Measurements from ENCODE around the gene CHN2.

CHN2 gene

DNA sequence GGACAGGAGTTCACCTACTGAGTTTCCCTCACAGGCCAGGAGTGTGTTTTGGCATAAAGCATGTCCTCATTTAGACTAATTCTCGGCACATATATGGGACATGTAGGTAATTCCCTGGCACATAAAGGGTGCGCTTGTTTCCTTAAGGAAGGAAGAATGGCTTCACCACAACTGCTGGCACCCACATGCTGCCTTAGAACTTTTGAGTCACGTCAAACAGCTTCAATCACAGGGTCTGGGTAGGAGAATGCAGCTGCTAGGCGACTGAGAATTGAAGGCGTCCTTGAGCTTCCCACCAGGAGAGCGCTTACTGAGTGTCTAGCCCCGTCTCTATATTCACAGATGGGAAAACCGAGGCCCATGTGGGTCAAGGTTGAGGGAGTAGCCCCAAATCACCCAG is 146.1 kb downstream of the CHN2 start:
- no peak for DNase-seq

- DNase-seq = no peak
These were observed 146.6 kb downstream of the CHN2 start for GRCh38 chr7:29341156-29341555.

GRCh38 chr7:29342761-29343160 is 148.2 kb downstream of the CHN2 start:
- DNase-seq = no peak

- DNase-seq = no peak
These were observed 148.8 kb downstream of the CHN2 start for GRCh38 chr7:29343399-29343798.

GRCh38 chr7:29344334-29344978 is 149.9 kb downstream of the CHN2 start:
- no peak for DNase-seq

DNA sequence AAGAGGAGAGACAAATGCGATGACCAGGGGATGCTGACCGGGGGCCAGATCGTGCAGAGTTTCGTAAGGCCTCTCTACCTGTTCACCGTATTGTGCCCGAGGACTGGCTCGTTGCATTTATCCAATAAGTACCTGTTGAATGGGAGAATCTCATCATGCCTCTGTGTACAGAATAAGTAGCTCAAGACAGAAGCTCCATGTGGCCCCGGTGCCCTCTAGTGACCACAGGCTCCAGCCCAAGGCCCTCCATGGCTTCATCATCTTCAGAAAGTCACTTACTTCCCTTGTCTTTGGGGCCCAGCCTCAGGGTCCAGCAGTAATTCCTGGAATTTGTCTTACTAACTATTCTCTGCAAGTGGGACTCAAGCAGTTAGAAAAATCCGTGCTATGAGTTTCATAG is 151.0 kb downstream of the CHN2 start:
- no peak for DNase-seq

DNA sequence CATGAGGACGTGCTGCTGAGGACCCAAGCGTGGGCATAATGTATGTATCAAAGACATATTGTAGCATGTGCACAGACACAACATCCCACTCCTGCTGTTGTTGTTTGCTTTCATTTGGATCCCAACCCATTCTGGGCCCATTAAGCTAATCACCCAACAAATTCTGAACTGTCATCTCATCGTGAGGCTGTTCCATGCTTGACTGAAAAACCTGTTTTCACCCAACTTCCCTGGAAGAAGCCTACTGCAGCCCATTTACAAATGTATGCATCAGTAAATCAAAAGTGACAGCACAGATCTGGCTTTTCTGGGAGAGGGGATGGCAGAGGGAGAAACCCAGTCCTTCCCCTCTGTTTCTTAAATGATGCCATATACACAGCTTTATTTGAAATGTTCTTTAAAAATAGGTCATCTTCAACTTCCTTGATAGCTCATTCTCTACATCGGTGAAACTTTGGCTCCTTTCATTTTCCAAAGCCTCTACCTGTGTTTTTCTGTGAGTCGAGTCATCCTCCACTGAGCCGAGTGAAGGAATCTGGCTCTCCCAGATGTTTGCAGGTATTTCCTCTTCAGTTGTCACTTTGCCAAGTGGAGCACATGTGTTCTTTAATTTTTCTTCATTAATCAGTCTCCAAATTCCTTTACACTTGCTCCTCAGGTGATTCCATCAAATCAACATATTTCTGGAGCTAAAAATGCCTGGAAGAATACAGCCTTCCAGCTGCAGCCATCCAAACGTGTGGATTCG is 151.8 kb downstream of the CHN2 start:
- no peak for DNase-seq

DNA sequence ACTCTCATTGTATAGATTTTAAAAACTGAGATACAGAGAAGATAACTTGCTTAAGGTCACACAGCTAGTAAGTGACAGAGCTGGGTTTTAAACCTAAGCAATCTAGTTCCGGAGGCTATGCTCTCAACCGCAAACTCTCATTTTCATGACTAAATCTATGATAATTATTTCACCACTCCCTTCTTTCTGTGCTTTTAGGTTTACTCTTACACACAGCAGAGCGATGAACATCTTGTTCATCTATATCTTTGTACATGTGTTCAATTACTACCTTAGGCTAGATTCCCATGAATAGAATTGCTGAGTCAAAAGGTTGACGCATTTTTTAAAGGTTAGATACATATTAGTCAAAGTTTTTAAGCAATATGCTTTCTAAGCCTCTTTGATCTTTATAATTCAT is 154.8 kb downstream of the CHN2 start:
- DNase-seq = peak; percentile 18

DNA sequence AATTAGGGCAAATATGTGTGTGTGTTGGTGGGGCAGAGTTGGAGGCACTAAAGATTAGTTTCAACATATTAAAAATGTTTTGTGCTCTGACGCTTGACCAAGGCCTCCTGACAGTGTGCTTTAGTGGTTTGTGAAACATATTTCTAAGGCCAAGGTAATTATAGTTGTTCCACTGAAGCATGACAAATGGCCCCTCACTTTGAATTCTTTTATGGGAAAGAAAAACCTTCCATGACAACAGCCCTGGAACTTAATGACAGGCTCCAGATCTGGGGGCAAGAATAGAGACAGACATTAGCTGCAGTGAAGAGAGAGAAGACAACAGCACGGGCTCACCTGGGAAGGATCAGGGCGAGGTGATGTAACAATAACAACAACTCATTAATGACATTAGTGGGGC is 155.8 kb downstream of the CHN2 start:
- DNase-seq = peak; percentile 89

GRCh38 chr7:29352041-29352440 is 157.5 kb downstream of the CHN2 start:
- DNase-seq = no peak

DNA sequence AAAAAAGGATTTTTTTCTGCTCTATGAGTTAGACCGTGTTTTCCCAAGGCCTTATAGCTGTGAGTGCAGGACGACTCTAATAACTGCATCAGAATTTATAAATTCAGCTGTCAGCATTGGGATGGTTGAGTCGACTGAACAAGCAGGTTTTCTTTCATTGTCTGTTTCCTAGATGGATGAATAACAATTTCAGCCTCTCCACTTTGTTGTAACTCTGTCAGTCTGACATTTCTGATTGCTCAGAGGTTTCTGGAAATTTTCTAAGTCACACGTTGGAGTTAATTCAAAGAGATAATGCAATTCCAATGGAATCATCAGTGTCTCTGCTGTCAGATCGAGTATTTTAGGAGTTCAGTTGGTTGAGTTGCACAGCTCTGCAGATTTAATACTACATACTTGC is 159.2 kb downstream of the CHN2 start:
- DNase-seq = no peak

GRCh38 chr7:29354340-29354739 is 159.8 kb downstream of the CHN2 start:
- DNase-seq = peak; percentile 84

- DNase-seq = no peak
These were observed 160.8 kb downstream of the CHN2 start for GRCh38 chr7:29355388-29355787.

GRCh38 chr7:29356631-29357030 is 162.1 kb downstream of the CHN2 start:
- DNase-seq = no peak

DNA sequence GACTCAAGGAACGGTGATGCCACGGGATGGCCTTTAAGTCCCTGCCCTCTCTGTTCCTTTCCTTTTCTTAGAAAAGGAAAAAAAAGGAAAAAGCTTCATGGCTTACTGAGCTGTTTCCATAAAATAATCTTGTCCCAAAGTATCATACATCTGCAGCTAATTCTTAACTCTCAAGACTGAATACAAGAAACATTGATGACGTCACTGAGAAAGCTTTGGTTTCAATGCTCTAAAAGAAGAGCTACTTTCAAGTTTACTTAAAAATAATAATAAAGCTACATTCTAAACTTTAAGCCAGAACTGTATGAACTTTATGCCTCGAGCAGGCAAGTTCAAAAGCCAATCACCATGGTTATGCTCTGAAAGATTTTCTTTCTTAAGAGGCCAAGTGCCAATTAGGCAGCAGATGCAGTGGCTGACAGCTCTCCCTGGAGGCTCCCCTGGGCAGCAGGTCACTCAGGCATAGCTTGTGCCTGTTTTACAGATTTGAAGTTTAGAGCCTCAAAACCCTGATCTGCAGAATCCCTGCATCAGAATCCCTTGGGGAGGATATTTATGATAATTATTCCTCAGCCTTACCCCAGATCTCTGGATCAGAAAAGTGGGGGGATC is 165.0 kb downstream of the CHN2 start:
- DNase-seq = no peak

GRCh38 chr7:29360633-29361625 is 166.4 kb downstream of the CHN2 start:
- DNase-seq = no peak

DNA sequence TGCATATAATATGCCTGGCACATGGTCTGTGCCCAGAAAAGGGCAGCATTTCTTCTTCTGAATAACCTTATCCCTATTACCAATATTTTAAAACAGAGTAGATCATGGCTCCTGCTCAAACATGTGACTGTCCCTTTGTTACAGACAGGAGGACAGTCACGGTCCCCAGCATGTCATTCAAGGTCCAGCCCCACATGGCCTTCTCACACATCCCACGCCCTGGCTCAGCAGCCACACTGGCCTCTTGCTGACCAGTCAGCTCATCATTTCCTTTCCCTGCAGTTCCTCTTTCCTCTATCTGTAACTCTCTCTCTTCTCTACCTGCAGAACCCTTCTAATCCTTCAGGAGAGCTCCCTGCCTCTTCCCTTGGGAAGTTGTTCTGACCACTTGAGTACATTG is 167.8 kb downstream of the CHN2 start:
- DNase-seq = no peak

GRCh38 chr7:29363636-29364425 is 169.3 kb downstream of the CHN2 start:
- no peak for DNase-seq

DNA sequence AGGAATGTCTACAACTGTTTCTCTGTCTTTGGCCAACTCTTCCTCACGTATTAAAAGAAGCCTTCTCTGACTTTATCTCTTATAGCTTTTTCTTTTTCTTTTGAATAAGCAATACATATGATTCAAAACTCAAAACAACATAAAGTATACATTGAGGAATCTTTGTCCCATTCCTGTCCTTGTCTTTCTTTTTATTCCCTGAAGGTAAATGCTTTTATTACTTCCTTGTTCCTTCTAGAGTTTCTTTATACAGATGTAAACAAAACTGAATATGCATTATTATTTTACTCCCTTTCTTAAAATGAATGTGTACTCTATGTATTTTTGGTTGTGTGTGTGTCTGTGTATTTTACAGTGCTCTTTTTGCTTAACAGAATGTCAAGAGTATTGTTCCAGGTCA is 170.1 kb downstream of the CHN2 start:
- DNase-seq = no peak

DNA sequence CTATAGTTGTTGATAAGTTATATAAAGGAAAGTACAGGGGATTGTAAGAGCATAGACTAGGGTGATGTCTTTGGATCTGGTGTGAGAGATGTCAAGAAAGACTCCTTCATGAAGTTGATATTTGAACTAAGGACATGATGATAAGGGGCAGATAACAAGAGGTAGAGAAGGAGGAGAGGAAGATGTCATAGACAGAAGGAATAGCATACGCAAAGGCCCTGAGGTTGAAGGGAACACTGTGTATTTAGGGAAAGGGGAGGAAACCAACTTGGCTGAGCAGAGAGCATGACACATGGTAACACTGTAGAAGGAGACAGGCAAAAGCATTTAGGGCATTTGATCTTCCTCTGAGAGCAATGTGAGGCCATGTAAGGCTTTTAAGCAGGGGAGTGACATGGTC is 170.8 kb downstream of the CHN2 start:
- no peak for DNase-seq

DNA sequence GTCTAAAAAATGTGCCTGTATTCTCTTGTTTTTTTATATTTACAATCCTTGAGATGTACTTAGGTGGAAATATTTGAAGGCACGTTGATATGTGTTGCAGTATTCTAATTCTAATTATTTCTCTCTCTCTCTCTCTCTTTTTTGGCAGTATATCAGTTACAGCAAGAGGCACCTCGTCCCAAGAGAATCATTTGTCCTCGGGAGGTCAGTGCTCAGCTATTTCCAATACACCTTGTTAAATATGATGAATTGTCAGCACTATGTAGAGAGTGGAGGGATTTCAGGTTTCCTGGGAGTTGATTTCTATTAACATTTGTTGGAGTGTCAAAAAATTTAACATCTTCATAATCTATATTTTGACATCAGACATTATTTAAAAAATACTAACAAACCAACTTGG is 173.2 kb downstream of the CHN2 start:
- DNase-seq = no peak

- no peak for DNase-seq
These were observed 175.4 kb downstream of the CHN2 start for GRCh38 chr7:29369909-29370488.
